ENCODE results near the gene LCN9.
"Not testable (repeated sequence)": the region's sequence is repeated elsewhere in the genome, so short reads cannot be mapped to it uniquely, and the experiment has no call there.

LCN9 gene

GRCh38 chr9:135636930-135637530, 26.1 kb upstream of the LCN9 start:
- peak in 2 of 3 donors; percentile 1 to 36 for DNase-seq
- H3K36me3 ChIP-seq (ENCODE audit: control insufficient read depth in 4 of 4, insufficient read depth in 4 of 4, low read length in 3 of 4); H3K4me3 ChIP-seq (ENCODE audit: control insufficient read depth in 1 of 7, extremely low read depth in 1 of 7, insufficient read depth in 4 of 7, low read depth in 2 of 7, low read length in 6 of 7); H3K9me3 ChIP-seq (ENCODE audit: control extremely low read depth in 1 of 5, control insufficient read depth in 4 of 5, insufficient read depth in 2 of 5, low read depth in 1 of 5, low read length in 4 of 5); H3K27ac ChIP-seq (ENCODE audit: insufficient read depth in 1 of 2, low read depth in 1 of 2, low read length in 2 of 2, poor library complexity in 1 of 2, severe bottlenecking in 2 of 2); POLR2A ChIA-PET; H3K4me1 ChIP-seq (ENCODE audit: control extremely low read depth in 1 of 4, control insufficient read depth in 4 of 4, insufficient read depth in 4 of 4, low read length in 3 of 4): not testable (repeated sequence)
- 90% methylated on average over 4 of the region's 7 CpGs for WGBS (ENCODE audit: insufficient coverage)
- CTCF ChIA-PET, result interaction anchor here (0.6 kb wide), 1 partner anchor 30 kb away, joined by 3 read pairs; no protein-coding TSS in a partner anchor
- H3K27me3 ChIP-seq (replicated peaks in 2 of 5; ENCODE audit: control insufficient read depth in 4 of 5, insufficient read depth in 5 of 5, low read length in 4 of 5), result peaks cover 0 to 12% (median 2%) of the 10 kb centered on the region in 5 experiments

- no peaks in the 10 kb centered on the region for H3K36me3 ChIP-seq (ENCODE audit: control insufficient read depth in 4 of 4, insufficient read depth in 4 of 4, low read length in 3 of 4)
- no peak within 1 kb of the TSS for H3K27ac ChIP-seq (ENCODE audit: insufficient read depth in 1 of 2, low read depth in 1 of 2, low read length in 2 of 2, poor library complexity in 1 of 2, severe bottlenecking in 2 of 2)
- peaks cover 0 to 6% (median 3%) of the 10 kb centered on the region in 5 experiments for H3K9me3 ChIP-seq (ENCODE audit: control extremely low read depth in 1 of 5, control insufficient read depth in 4 of 5, insufficient read depth in 2 of 5, low read depth in 1 of 5, low read length in 4 of 5)
- CTCF ChIA-PET, result no interaction called here
- POLR2A ChIA-PET, result no interaction called here
- no peak for DNase-seq
- H3K4me3 ChIP-seq (ENCODE audit: control insufficient read depth in 1 of 7, extremely low read depth in 1 of 7, insufficient read depth in 4 of 7, low read depth in 2 of 7, low read length in 6 of 7), result no peak within 1 kb of the TSS
- H3K27me3 ChIP-seq (replicated peaks in 2 of 5; ENCODE audit: control insufficient read depth in 4 of 5, insufficient read depth in 5 of 5, low read length in 4 of 5), result peaks cover 0 to 8% (median 2%) of the 10 kb centered on the region in 5 experiments
- 90% methylated on average over 8 of the region's 9 CpGs for WGBS (ENCODE audit: insufficient coverage)
- no peaks in the 10 kb centered on the region for H3K4me1 ChIP-seq (ENCODE audit: control extremely low read depth in 1 of 4, control insufficient read depth in 4 of 4, insufficient read depth in 4 of 4, low read length in 3 of 4)
These were observed 23.9 kb upstream of the LCN9 start, which contains the start of gene GLT6D1 for GRCh38 chr9:135639196-135639595. Gene GLT6D1, minus strand, starts transcription at chr9:135639540. Its CDS starts 353 bp downstream, at chr9:135639187.

- Histone ChIP-seq H3K4me1 (ENCODE audit: control extremely low read depth in 1 of 4, control insufficient read depth in 4 of 4, insufficient read depth in 4 of 4, low read length in 3 of 4) (no peaks in the 10 kb centered on the region), H3K4me3 (ENCODE audit: control insufficient read depth in 1 of 7, extremely low read depth in 1 of 7, insufficient read depth in 4 of 7, low read depth in 2 of 7, low read length in 6 of 7) (no peak overlapping the region), H3K27ac (ENCODE audit: insufficient read depth in 1 of 2, low read depth in 1 of 2, low read length in 2 of 2, poor library complexity in 1 of 2, severe bottlenecking in 2 of 2) (no peak overlapping the region), H3K27me3 (replicated peaks in 2 of 5; ENCODE audit: control insufficient read depth in 4 of 5, insufficient read depth in 5 of 5, low read length in 4 of 5) (peaks cover 0 to 4% (median 0%) of the 10 kb centered on the region in 5 experiments), H3K9me3 (ENCODE audit: control extremely low read depth in 1 of 5, control insufficient read depth in 4 of 5, insufficient read depth in 2 of 5, low read depth in 1 of 5, low read length in 4 of 5) (peaks cover 0 to 23% (median 13%) of the 10 kb centered on the region in 5 experiments), H3K36me3 (ENCODE audit: control insufficient read depth in 4 of 4, insufficient read depth in 4 of 4, low read length in 3 of 4) (no peaks in the 10 kb centered on the region)
- WGBS (ENCODE audit: insufficient coverage), result 94% methylated on average over 7 of the region's 7 CpGs
- POLR2A ChIA-PET, result no interaction called here
- no peak for DNase-seq
- CTCF ChIA-PET, result no interaction called here
These were observed 22.1 kb upstream of the LCN9 start for GRCh38 chr9:135641047-135641446.

DNA sequence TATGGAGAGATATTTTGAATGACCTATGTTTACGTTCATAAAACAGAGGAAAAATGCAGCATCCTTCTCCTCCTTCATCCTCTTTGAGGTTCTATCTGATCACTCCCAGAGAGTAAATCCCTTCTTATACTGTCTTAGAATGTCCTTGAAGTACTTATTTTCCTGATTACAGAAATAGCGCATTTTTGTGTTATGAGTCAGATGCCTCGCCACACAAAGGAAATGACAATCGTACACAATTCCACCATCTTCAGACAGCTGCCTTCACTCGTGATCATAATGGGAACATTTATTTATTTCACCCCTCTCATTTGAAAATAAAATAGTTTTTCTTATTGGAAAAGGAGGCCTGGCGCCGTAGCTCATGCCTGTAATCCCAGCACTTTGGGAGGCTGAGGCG, 21.4 kb upstream of the LCN9 start:
- Histone ChIP-seq H3K36me3 (ENCODE audit: control insufficient read depth in 4 of 4, insufficient read depth in 4 of 4, low read length in 3 of 4) (no peaks in the 10 kb centered on the region), H3K9me3 (ENCODE audit: control extremely low read depth in 1 of 5, control insufficient read depth in 4 of 5, insufficient read depth in 2 of 5, low read depth in 1 of 5, low read length in 4 of 5) (peaks cover 0 to 24% (median 13%) of the 10 kb centered on the region in 5 experiments), H3K27me3 (replicated peaks in 2 of 5; ENCODE audit: control insufficient read depth in 4 of 5, insufficient read depth in 5 of 5, low read length in 4 of 5) (peaks cover 0 to 4% (median 0%) of the 10 kb centered on the region in 5 experiments), H3K4me3 (ENCODE audit: control insufficient read depth in 1 of 7, extremely low read depth in 1 of 7, insufficient read depth in 4 of 7, low read depth in 2 of 7, low read length in 6 of 7) (no peak overlapping the region), H3K27ac (ENCODE audit: insufficient read depth in 1 of 2, low read depth in 1 of 2, low read length in 2 of 2, poor library complexity in 1 of 2, severe bottlenecking in 2 of 2) (no peak overlapping the region), H3K4me1 (ENCODE audit: control extremely low read depth in 1 of 4, control insufficient read depth in 4 of 4, insufficient read depth in 4 of 4, low read length in 3 of 4) (no peaks in the 10 kb centered on the region)
- ChIA-PET CTCF (no interaction called here), POLR2A (no interaction called here)
- 100% methylated on average over 2 of the region's 8 CpGs for WGBS (ENCODE audit: insufficient coverage)
- DNase-seq, result no peak

- Histone ChIP-seq H3K4me1 (ENCODE audit: control extremely low read depth in 1 of 4, control insufficient read depth in 4 of 4, insufficient read depth in 4 of 4, low read length in 3 of 4) (no peaks in the 10 kb centered on the region), H3K4me3 (ENCODE audit: control insufficient read depth in 1 of 7, extremely low read depth in 1 of 7, insufficient read depth in 4 of 7, low read depth in 2 of 7, low read length in 6 of 7) (no peak overlapping the region), H3K27ac (ENCODE audit: insufficient read depth in 1 of 2, low read depth in 1 of 2, low read length in 2 of 2, poor library complexity in 1 of 2, severe bottlenecking in 2 of 2) (no peak overlapping the region), H3K27me3 (replicated peaks in 2 of 5; ENCODE audit: control insufficient read depth in 4 of 5, insufficient read depth in 5 of 5, low read length in 4 of 5) (peaks cover 0 to 4% (median 0%) of the 10 kb centered on the region in 5 experiments), H3K36me3 (ENCODE audit: control insufficient read depth in 4 of 4, insufficient read depth in 4 of 4, low read length in 3 of 4) (no peaks in the 10 kb centered on the region), H3K9me3 (ENCODE audit: control extremely low read depth in 1 of 5, control insufficient read depth in 4 of 5, insufficient read depth in 2 of 5, low read depth in 1 of 5, low read length in 4 of 5) (peaks cover 5 to 50% (median 32%) of the 10 kb centered on the region in 5 experiments)
- POLR2A ChIA-PET, result no interaction called here
- DNase-seq, result no peak
- CTCF ChIA-PET, result no interaction called here
- WGBS (ENCODE audit: insufficient coverage), result 92% methylated on average over 5 of the region's 5 CpGs
These were observed 18.4 kb upstream of the LCN9 start for GRCh38 chr9:135644631-135645218.

GRCh38 chr9:135647884-135648283, 15.2 kb upstream of the LCN9 start:
- WGBS (ENCODE audit: insufficient coverage), result 95% methylated on average over 4 of the region's 4 CpGs
- Histone ChIP-seq H3K9me3 (ENCODE audit: control extremely low read depth in 1 of 5, control insufficient read depth in 4 of 5, insufficient read depth in 2 of 5, low read depth in 1 of 5, low read length in 4 of 5) (peaks cover 5 to 61% (median 36%) of the 10 kb centered on the region in 5 experiments), H3K27ac (ENCODE audit: insufficient read depth in 1 of 2, low read depth in 1 of 2, low read length in 2 of 2, poor library complexity in 1 of 2, severe bottlenecking in 2 of 2) (no peak overlapping the region), H3K4me1 (ENCODE audit: control extremely low read depth in 1 of 4, control insufficient read depth in 4 of 4, insufficient read depth in 4 of 4, low read length in 3 of 4) (no peaks in the 10 kb centered on the region), H3K4me3 (ENCODE audit: control insufficient read depth in 1 of 7, extremely low read depth in 1 of 7, insufficient read depth in 4 of 7, low read depth in 2 of 7, low read length in 6 of 7) (no peak overlapping the region), H3K27me3 (replicated peaks in 2 of 5; ENCODE audit: control insufficient read depth in 4 of 5, insufficient read depth in 5 of 5, low read length in 4 of 5) (peaks cover 0 to 2% (median 0%) of the 10 kb centered on the region in 5 experiments), H3K36me3 (ENCODE audit: control insufficient read depth in 4 of 4, insufficient read depth in 4 of 4, low read length in 3 of 4) (no peaks in the 10 kb centered on the region)
- peak in 1 of 3 donors; percentile 6 for DNase-seq
- ChIA-PET CTCF (interaction anchor here (1.2 kb wide), 1 partner anchor 45 kb away, joined by 3 read pairs; no protein-coding TSS in a partner anchor), POLR2A (no interaction called here)

All from common myeloid progenitor, CD34-positive (primary cell).